Measurements from ENCODE around the gene CACNA1S. TPM values are rescaled to one million over a fixed set of nuclear protein-coding genes. Genes with fewer than 3 reads are reported as not detected.
A peak's percentile ranks its signal among the peaks of the same experiment; 100 is the strongest.

The CACNA1S gene
- total RNA-seq, 1 experiment from 2014 or later, result not detected

GRCh38 chr1:201116091-201116490 is 3.9 kb upstream of the CACNA1S start:
- DNase-seq (ENCODE audit: low read depth), result no peak

DNA sequence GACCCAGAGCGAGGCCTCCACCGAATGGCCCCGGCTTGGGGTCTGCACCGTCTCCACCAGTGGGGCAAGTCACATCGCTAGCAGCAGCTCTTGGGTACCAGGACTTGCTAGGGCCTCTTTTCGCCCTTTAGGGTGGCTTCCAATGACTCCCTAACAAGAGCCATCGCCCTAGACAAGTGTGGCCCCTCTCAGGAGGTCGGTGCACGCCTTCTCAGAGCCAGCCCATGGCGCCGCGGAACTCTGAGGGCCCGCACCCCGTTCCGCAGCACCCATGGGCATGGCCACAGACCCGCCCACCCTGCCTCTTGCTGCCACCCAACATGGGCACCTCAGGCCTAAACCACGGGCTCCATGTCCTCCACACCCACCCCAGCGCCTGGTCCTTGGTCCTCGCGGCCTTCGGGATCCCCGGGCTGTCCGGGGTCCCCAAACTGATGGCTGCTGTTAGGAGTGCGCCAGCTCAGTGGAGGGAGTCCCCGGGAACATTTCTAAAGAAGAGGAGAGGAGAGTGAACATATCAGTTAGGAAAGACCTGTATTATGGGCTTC is 3.2 kb upstream of the CACNA1S start:
- no peak for DNase-seq (ENCODE audit: low read depth)

GRCh38 chr1:201114245-201115131 is 2.3 kb upstream of the CACNA1S start:
- peak; percentile 92 for DNase-seq (ENCODE audit: low read depth)

DNA sequence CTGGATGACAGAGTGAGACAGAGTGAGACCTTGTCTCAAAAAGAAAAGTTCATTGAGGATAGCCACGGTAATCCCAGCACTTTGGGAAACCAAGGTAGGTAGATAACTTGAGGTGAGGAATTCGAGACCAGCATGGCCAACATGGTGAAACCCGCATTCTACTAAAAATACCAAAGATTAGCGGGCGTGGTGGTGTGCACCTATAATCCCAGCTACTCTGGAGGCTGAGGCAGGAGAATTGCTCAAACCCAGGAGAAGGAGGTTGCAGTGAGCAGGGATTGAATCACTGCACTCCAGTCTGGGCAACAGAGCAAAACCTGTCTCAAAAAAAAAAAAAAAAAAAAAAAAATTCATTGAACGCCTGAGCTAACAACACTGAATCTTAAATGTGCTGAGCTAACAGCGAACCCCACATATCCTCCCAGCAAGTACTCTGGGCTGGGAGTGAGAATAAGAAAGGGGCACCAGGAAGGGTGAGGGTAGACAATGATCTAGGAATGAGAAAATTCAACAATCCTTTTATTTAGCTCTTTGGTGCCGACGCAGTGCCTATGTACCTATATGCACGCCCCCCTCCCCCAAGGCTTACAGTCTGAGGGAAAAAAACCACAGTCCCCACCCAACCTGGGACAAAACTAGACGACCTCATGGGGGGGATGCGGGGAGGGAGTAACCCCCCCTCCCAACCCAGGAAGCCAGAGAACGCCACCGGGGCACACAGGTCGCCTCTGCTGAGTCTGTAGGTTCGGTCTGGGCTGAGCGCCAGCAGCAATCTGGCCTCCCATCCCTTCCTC is 1.4 kb upstream of the CACNA1S start:
- no peak for DNase-seq (ENCODE audit: low read depth)

GRCh38 chr1:201112926-201113325 is 700 bp upstream of the CACNA1S start:
- no peak for DNase-seq (ENCODE audit: low read depth)

DNA sequence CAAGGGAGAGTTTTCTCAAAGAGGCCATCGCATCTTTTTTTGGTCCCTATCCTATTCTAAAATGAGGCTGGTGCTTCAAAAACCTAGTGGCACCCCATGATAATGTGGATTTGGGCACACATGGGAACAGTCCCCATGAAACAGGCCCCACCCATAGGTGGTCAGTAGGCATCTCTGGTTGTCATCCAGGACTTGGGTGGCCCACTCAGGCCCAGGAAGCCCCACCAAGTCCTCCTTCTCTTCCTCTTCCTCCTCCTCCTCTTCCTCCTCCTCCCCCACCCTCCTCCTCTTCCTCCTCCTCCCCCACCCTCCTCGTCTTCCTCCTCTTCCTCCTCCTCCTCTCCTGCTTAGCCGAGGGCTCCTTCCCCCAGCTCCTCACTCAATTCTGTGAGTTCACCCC is 554 bp downstream of the CACNA1S start:
- DNase-seq (ENCODE audit: low read depth), result no peak

DNA sequence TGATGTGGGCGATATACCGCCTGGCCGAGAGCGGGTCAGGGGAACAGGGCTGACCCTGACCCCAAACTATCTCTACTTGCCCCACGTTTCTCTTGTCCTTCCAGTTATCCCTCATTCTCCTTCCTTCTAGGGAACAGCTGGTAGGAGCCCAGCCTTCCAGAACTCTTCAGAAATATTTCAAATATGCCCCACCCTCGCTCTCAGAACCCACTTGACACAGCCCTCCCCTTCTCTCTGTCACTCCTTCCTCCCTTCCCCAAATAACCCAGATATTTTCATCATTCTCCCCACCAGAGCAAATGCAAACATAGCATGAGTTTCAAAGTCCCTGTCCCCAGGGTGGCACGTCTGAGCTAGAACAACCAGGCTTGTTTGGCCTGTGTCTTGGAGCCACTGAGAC is 1.1 kb downstream of the CACNA1S start:
- DNase-seq (ENCODE audit: low read depth), result no peak

GRCh38 chr1:201110616-201111015 is 1.6 kb downstream of the CACNA1S start:
- no peak for DNase-seq (ENCODE audit: low read depth)

DNA sequence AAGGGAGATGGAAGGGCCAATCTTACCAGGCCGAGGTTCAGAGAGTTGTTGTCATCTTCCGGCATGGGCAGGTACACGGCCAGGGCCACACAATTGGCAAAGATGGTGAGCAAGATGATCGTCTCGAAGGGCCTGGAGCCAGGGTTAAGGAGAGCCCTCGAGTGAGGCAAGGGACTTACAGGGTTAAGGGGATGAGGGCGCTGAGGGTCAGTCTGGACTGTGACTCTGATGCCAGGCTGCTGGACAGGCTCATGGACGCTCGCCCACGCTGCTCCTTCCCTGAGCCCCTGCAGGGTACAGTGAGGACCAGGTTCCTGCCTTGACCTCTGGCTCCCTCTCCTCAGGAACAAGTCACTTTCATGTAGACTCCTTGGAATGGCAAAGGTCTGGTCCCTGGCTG is 2.1 kb downstream of the CACNA1S start:
- no peak for DNase-seq (ENCODE audit: low read depth)

DNA sequence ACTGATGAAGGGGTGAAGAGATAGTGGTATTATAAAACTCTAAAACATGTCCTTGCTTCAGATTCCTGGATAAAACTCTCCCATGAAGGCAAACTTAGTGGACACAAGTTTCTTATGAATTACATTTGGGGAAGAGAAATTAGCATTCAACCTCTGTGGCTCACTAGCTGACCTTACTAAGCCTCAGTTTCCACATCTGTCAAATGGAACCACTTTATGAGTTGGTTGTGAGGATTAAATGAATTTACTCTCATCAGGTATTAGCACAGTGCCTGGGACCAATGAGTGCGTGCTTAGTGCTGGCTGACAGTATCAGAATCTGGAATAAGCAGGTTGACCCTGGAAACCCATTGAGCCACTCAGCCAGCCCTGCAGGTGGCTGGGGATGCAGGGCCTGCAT is 2.6 kb downstream of the CACNA1S start:
- DNase-seq (ENCODE audit: low read depth), result no peak

DNA sequence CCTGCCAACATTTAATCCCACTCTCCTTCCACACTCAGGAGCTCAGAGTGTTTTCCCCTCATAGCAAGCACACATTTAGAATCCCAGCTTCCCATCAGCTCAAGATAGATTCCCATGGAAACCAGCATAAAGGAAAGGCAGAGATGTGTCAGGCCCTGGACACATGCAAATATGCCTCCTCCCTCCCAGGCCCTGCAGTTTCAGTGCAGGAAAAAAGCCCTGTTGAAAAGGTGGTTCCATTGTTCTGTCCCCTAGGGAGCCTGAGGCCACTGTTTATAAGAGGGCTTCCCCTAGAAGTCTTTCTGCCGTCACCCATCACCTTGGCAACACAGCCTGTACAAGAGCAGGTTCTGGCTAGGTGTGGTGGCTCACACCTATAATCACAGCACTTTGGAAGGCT is 3.6 kb downstream of the CACNA1S start:
- no peak for DNase-seq (ENCODE audit: low read depth)

- no peak for DNase-seq (ENCODE audit: low read depth)
These were observed 6.5 kb downstream of the CACNA1S start for GRCh38 chr1:201105688-201106087.

- DNase-seq (ENCODE audit: low read depth), result no peak
These were observed 8.1 kb downstream of the CACNA1S start for GRCh38 chr1:201104141-201104540.

DNA sequence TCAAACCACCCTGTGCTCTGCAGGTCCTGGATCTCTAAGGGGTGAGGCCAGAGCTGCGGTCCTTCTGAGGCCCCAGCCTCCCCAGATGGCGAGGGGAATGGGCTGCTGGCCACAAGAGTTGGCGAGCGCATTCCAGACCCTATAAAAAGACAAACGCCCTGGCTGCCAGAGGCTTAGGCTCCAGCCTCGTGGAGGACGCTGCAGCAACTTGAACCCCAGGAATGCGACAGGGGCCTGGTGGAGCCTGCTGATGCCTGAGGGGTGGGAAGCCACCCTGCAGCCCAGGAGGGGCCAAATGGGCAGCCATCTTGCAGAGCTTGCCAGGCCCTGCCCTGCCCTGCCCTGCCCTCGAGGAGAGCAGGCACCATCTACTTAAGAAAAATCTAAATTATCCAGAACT is 8.6 kb downstream of the CACNA1S start:
- DNase-seq (ENCODE audit: low read depth), result no peak

DNA sequence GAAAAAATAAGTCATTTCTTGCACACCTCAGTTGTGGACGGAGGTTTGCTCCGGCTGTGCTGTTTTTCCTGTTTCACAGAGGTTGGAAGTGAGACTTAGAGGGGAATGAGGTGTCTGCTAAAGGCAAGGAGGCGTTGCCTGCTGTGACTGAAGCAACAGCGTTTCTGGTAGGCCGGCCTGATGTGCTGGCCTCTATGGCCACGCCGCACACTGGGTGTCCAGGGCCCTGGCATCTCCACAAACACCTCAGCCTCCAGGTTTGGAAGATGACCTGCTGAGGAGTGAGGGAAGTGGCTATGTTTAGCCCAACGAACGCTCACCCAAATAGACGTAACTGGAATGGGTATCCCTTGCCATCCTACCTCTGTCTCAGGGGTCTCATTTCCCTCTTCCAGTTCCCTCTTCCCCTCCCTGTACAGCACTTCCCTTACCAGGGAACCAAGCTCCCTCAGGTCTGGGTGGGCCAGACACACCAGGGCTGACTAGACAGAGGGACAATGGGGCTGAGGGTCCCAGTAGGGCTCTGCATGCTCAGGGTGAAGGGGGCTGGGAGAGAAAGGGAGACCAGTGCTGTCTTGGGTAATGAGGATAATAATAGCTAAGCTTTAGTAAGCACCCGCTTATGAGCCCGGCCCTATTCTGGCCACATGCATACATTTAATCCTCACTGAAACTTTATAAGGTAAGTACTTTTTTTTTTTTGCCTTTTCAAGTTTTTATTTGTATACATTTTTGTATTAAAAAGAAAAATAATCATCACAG is 11.9 kb downstream of the CACNA1S start:
- no peak for DNase-seq (ENCODE audit: low read depth)

GRCh38 chr1:201098992-201099677 is 13.1 kb downstream of the CACNA1S start:
- DNase-seq (ENCODE audit: low read depth), result no peak

DNA sequence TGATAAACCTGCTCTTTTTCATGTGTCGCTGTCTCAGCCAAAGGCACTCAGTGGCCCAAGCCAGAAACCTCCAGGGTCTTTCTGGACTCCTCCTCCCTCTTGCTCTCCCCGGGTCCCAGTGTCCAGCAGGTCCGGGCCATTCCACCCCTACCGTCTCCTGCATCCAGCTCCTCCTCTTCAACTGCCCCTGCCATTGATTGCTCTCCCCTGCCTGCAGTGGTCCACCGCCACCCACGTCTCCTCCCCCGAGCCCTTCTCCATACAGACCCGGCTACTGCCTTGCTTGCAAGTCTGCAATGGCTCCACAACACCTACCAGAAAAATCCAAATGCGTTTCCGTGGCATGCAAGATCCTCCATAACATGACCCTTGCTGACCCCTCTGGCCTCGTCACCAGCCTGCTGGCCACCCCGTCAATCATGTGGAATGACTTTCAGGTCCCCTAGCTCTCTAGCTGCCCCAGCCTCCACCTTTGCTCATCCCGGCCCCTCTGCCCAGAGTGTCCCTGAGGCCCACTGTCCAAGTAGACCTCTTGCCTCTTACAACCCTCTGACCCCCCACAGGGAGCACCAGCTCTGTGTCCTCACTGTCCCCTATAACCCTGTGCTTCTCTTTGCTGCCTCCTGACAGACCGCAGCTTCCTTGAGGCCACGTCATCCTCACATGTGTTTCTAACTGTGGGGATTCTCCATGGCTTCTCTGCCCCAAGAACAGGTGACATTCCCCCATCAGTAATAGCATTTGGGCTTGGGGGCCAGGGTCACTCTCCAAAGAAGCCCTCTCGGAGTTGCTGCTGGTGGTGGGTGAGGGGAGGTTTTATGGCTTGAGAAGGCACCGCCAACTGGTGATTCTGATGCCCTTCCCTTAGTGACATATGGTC is 15.0 kb downstream of the CACNA1S start:
- peak; percentile 29 for DNase-seq (ENCODE audit: low read depth)

DNA sequence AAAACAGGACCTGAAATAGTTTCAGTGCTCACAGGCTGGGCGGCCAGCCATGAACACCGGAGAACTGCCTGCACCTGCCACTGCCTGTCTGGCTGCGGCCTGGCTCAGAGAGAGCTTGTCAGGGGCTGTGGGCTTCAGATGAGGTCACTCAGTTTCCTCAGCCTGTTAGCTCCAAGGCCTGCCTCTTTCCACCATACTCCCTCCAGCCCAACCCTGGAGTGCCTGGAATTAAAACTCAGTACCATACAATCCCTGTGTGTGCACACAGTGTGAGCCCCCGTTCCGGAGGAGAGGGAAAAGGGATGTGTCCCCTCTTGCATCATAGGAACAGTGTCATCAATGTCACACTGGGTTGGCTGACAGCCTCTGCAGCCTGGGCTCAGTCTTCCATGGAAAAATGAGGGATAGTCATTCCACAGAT is 16.2 kb downstream of the CACNA1S start:
- DNase-seq (ENCODE audit: low read depth), result no peak

DNA sequence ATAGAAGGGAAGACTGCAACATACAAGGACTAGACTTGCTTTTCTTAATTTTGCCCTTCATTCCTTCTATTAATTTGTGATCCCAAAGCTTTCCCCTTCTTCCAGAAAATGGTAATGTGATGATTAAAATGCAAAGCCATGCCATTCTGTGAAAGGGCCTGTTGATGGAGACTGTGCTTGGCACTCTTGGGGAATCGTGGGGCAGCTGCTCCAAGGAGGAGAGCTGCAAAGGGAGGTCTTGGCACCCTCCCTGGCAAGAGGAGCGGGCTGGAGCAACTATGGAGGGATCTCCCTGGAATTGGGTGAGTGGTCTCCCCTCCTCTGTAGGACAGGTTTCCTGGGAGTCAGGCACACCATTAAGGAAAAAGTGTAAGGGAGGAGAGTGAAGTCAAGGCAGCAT is 16.6 kb downstream of the CACNA1S start:
- DNase-seq (ENCODE audit: low read depth), result no peak

GRCh38 chr1:201094832-201095231 is 17.4 kb downstream of the CACNA1S start:
- no peak for DNase-seq (ENCODE audit: low read depth)

Measured in Daoy (cell line).